K562 (cell line): ENCODE measurements around the gene BTRC. TPM values are rescaled to one million over a fixed set of nuclear protein-coding genes. Genes with fewer than 3 reads are reported as not detected.

Experiments
- ATAC-seq: fragments of 200-7000 bp; cut with Tn5 transposase; 3 replicates; pipeline ENCODE4 v1.9.1; 2020; ENCODE audit warnings: moderate library complexity
- BruUV-seq: library from RNA; stranded (reverse); fragments of 400-500 nt; replicated peaks from 2 replicates; lab custom pipeline; 2021; lab: Mats Ljungman, UMichigan
- CTCF ChIA-PET: fragments of 300-600 bp; formaldehyde crosslinking; extraction: SDS; loops from one replicate; lab custom pipeline; 2021; ENCODE audit warnings: low intra/inter-chr PET ratio; lab: Yijun Ruan, JAX
- POLR2A ChIA-PET: fragments of 300-600, 350-650 bp; sonication (Branson Sonifier 250); formaldehyde crosslinking; extraction: SDS; loops from one replicate; lab custom pipeline; 2021; ENCODE audit warnings: antibody characterized with exemption, inconsistent platforms; lab: Yijun Ruan, JAX
- DNase-seq, 4 experiments: peaks; one replicate each; pipeline versions ENCODE4 v3.0.0 to v3.0.0-alpha.2; 2011 to 2018; ENCODE audit warnings: low spot score in 3 of 4, mixed read lengths in 3 of 4; ENCODE audit errors: extremely low read depth in 1 of 4
- FAIRE-seq: peaks from 2 replicates; lab custom pipeline; 2011; peaks lifted over from hg19 to GRCh38; lab: Jason Lieb, UNC
- H2AFZ ChIP-seq: 2 replicates; pipeline ENCODE4 v1.6.0; 2011; ENCODE audit warnings: low read depth, low read length, control low read depth, inconsistent platforms
- H3K27ac ChIP-seq: fragments of 200-600 bp; 3 replicates; pipeline ENCODE4 v1.8.0; 2011; ENCODE audit warnings: low read depth, mild to moderate bottlenecking, control low read depth, inconsistent platforms, low read length, moderate library complexity, mixed read lengths; ENCODE audit errors: extremely low read depth
- H3K27me3 ChIP-seq, 2 experiments: fragments of 300-600 bp in 1 of 2; 2 replicates in 1 of 2; 3 replicates in 1 of 2; pipeline versions ENCODE4 v1.6.0 to v1.8.0; 2011; ENCODE audit warnings: inconsistent platforms in 2 of 2, low read length in 2 of 2, mild to moderate bottlenecking in 1 of 2, mixed read lengths in 1 of 2, moderate library complexity in 1 of 2; ENCODE audit not compliant: control insufficient read depth in 2 of 2, insufficient read depth in 2 of 2
- H3K36me3 ChIP-seq: fragments of 300-600 bp; 3 replicates; pipeline ENCODE4 v1.8.0; 2011; ENCODE audit warnings: mild to moderate bottlenecking, low read length, inconsistent platforms; ENCODE audit not compliant: control insufficient read depth, insufficient read depth
- H3K4me1 ChIP-seq, 2 experiments: fragments of 200-600 bp in 1 of 2; replicated peaks in 1 of 2; 2 replicates in 1 of 2; 3 replicates in 1 of 2; pipeline versions ENCODE4 v1.5.1 to v1.8.0; 2011; ENCODE audit warnings: inconsistent platforms in 2 of 2, low read length in 2 of 2, mild to moderate bottlenecking in 1 of 2, mixed read lengths in 1 of 2, moderate library complexity in 1 of 2; ENCODE audit not compliant: control insufficient read depth in 2 of 2, insufficient read depth in 2 of 2
- H3K4me2 ChIP-seq: 2 replicates; pipeline ENCODE4 v1.6.1; 2011; ENCODE audit warnings: low read length, control low read depth, inconsistent platforms, mixed read lengths; ENCODE audit not compliant: insufficient read depth
- H3K4me3 ChIP-seq: fragments of 200-600 bp; sonication (generic), shearing (Covaris generic); 2 replicates; pipeline ENCODE4 v1.5.1; 2016; ENCODE audit warnings: control low read depth, inconsistent platforms
- H3K79me2 ChIP-seq: fragments of 200-600 bp; 3 replicates; pipeline ENCODE4 v1.8.0; 2011; ENCODE audit warnings: low read length, inconsistent platforms; ENCODE audit not compliant: control insufficient read depth, insufficient read depth
- H3K9ac ChIP-seq, 2 experiments: 2 replicates each; pipeline versions ENCODE4 v1.6.0 to v1.6.1; 2011; ENCODE audit warnings: low read depth in 2 of 2, low read length in 2 of 2, control low read depth in 1 of 2, inconsistent platforms in 1 of 2, mild to moderate bottlenecking in 1 of 2, mixed read lengths in 1 of 2; ENCODE audit not compliant: insufficient read depth in 1 of 2
- H3K9me1 ChIP-seq: one replicate; pipeline ENCODE4 v1.6.0; 2011; ENCODE audit warnings: inconsistent platforms, mild to moderate bottlenecking, low read length, moderate library complexity; ENCODE audit not compliant: control insufficient read depth, insufficient read depth
- H3K9me3 ChIP-seq: replicated peaks from 2 replicates; pipeline ENCODE4 v1.5.1; 2011; ENCODE audit warnings: low read depth, low read length, inconsistent platforms; ENCODE audit not compliant: control insufficient read depth, insufficient read depth
- H4K20me1 ChIP-seq: replicated peaks from 2 replicates; pipeline ENCODE4 v1.6.1; 2011; ENCODE audit warnings: low read length, inconsistent platforms, mixed read lengths; ENCODE audit not compliant: control insufficient read depth, insufficient read depth
- C11orf30 ChIP-seq: fragments of 450-650 bp; IDR thresholded peaks from 2 replicates; pipeline ENCODE4 v1.6.1; 2016; ENCODE audit warnings: low read depth, mild to moderate bottlenecking
- ELK1 ChIP-seq: sonication (generic); formaldehyde crosslinking; IDR thresholded peaks from 2 replicates; pipeline ENCODE4 v1.8.1; 2022; ENCODE audit warnings: missing genetic modification reagents
- ETV5 ChIP-seq: sonication (generic); formaldehyde crosslinking; IDR thresholded peaks from 2 replicates; pipeline ENCODE4 v1.4.0; 2020; ENCODE audit warnings: low read depth, mild to moderate bottlenecking, missing genetic modification reagents
- FOXO4 ChIP-seq: fragments of 450-650 bp; formaldehyde crosslinking; IDR thresholded peaks from 2 replicates; pipeline ENCODE4 v1.4.0; 2020; ENCODE audit warnings: mild to moderate bottlenecking, moderate library complexity
- HNRNPH1 ChIP-seq: fragments of 200-400 bp; formaldehyde crosslinking; optimal IDR thresholded peaks from 2 replicates; pipeline ENCODE3; 2017; ENCODE audit warnings: low read depth, mild to moderate bottlenecking, low read length, moderate library complexity
- KDM5B ChIP-seq: fragments of 200-600 bp; sonication (generic); IDR thresholded peaks from 2 replicates; pipeline ENCODE4 v1.6.1; 2012; ENCODE audit warnings: low read depth, mild to moderate bottlenecking, moderate library complexity, low read length, control low read depth, inconsistent platforms; ENCODE audit not compliant: insufficient replicate concordance
- LCOR ChIP-seq: sonication (generic); formaldehyde crosslinking; IDR thresholded peaks from 2 replicates; pipeline ENCODE4 v1.8.0; 2022; ENCODE audit warnings: mild to moderate bottlenecking, missing genetic modification reagents
- MAFG ChIP-seq: fragments of 450-650 bp; conservative IDR thresholded peaks from 2 replicates; pipeline ENCODE4 v1.6.1; 2016; ENCODE audit warnings: missing genetic modification characterization, missing compliant biosample characterization
- MTA3 ChIP-seq: fragments of 450-650 bp; formaldehyde crosslinking; IDR thresholded peaks from 2 replicates; pipeline ENCODE4 v1.6.1; 2017; ENCODE audit warnings: mild to moderate bottlenecking, borderline replicate concordance
- PHB2 ChIP-seq: fragments of 450-650 bp; IDR thresholded peaks from 2 replicates; pipeline ENCODE4 v1.6.1; 2017; ENCODE audit warnings: low read depth
- RB1 ChIP-seq: fragments of 450-650 bp; IDR thresholded peaks from 2 replicates; pipeline ENCODE4 v1.6.1; 2017; ENCODE audit warnings: low read depth, mild to moderate bottlenecking
- SREBF1 ChIP-seq: fragments of 150-350 bp; IDR thresholded peaks from 2 replicates; pipeline ENCODE4 v1.6.1; 2014; ENCODE audit warnings: antibody characterized with exemption, low read depth, low read length, borderline replicate concordance
- TBP ChIP-seq: optimal IDR thresholded peaks from 2 replicates; pipeline ENCODE3; 2011; ENCODE audit warnings: low read depth, low read length, improper control_type of control experiment
- ZBTB43 ChIP-seq: sonication (generic); formaldehyde crosslinking; IDR thresholded peaks from 2 replicates; pipeline ENCODE4 v1.8.0; 2023; ENCODE audit warnings: mild to moderate bottlenecking, missing genetic modification reagents
- ZNF232 ChIP-seq: sonication (generic); formaldehyde crosslinking; IDR thresholded peaks from 2 replicates; pipeline ENCODE4 v1.8.0; 2022; ENCODE audit warnings: mild to moderate bottlenecking, missing genetic modification reagents
- ZNF316 ChIP-seq: fragments of 450-650 bp; IDR thresholded peaks from 2 replicates; pipeline ENCODE4 v1.6.1; 2016
- ZNF431 ChIP-seq: sonication (generic); formaldehyde crosslinking; IDR thresholded peaks from 2 replicates; pipeline ENCODE4 v1.8.0; 2022; ENCODE audit warnings: mild to moderate bottlenecking, missing genetic modification reagents
- whole genome bisulfite sequencing: fragments of 100-300 bp; shearing (Covaris generic); methylation state at CpG from one replicate; pipeline ENCODE4 v1.1.6; 2016; ENCODE audit warnings: low coverage, mixed read lengths; ENCODE audit not compliant: insufficient coverage; ENCODE audit errors: missing lambda C conversion rate; 5-methylcytosine and 5-hydroxymethylcytosine counted together
- in situ Hi-C: fragments of 300-500 bp; cut with MboI; formaldehyde crosslinking; loops from 4 replicates; pipeline ENCODE4 v1.15.0; 2018; ENCODE audit warnings: inconsistent platforms, mixed read lengths
- intact Hi-C: fragments of 100-400 bp; cut with micrococcal nuclease; formaldehyde crosslinking; loops from 2 replicates; pipeline ENCODE4 v1.14.2; 2022
- polyA plus RNA-seq, 8 experiments: library from polyadenylated mRNA; depleted of rRNA in 4 of 8; stranded (reverse) in 5 of 8; unstranded in 3 of 8; fragments of >200 nt; fragmentation: Nextera tagmentation in 2 of 8; fragmentation: Illumina TruSeq in 1 of 8; extraction: Ambion mirVana in 2 of 8; extraction: Trizol in 1 of 8; gene quantifications; 2 replicates each; pipeline versions ENCODE4 v1.2.1 to v1.2.3, GENCODE V29; 2011 to 2014; ENCODE audit warnings: inconsistent platforms in 1 of 8, missing spikeins in 1 of 8
- total RNA-seq, 7 experiments: library from RNA; depleted of rRNA in 6 of 7; stranded (reverse); fragments of >200 nt in 6 of 7; fragmentation: Illumina TruSeq in 2 of 7; extraction: Trizol in 2 of 7; gene quantifications; 2 replicates each; pipeline versions ENCODE4 v1.2.1 to v1.2.3, GENCODE V29; 2011 to 2021; ENCODE audit warnings: low replicate concordance in 1 of 7

BTRC gene
- total and polyA plus RNA-seq, 9 of the 15 experiments (the other 6 are each of a cell fraction or from before 2014, with no cell fraction given) = 1.6 to 15.4 (median 7.0) TPM

GRCh38 chr10:101504438-101504837 is 150.5 kb downstream of the BTRC start (continued):
- TF ChIP-seq TBP (no peak), ETV5 (no peak), ZNF232 (CRISPR knock-in tag) (no peak), KDM5B (no peak), RB1 (no peak), LCOR (CRISPR knock-in tag) (no peak), ZBTB43 (CRISPR knock-in tag) (no peak), HNRNPH1 (no peak)

GRCh38 chr10:101506829-101507661 is 153.1 kb downstream of the BTRC start:
- in situ Hi-C loops = no loop called here

More at GRCh38 chr10:101506829-101507661, 153.1 kb downstream of the BTRC start:
- WGBS = 53% methylated on average over 11 of the region's 11 CpGs
- H3K9ac ChIP-seq = no peak overlapping the region
- BruUV-seq = no TSS peak
- no peak overlapping the region for H3K4me3 ChIP-seq
- POLR2A ChIA-PET = interaction anchor here (0.7 to 1.7 kb wide), 2 partner anchors 10 to 53 kb away, joined by 3 to 4 read pairs; no protein-coding TSS in a partner anchor
- no peak for TF ChIP-seq FOXO4 (CRISPR knock-in tag)
- no peak for TF ChIP-seq ZNF431 (CRISPR knock-in tag)
- TF ChIP-seq MTA3 = no peak
- TF ChIP-seq SREBF1 = no peak
- 0 out of 2 replicates have a peak, but pooled peaks have one; percentile 21 for TF ChIP-seq MAFG (tag)
- no peak for TF ChIP-seq PHB2
- TF ChIP-seq ZNF316 = peak; percentile 75
- TF ChIP-seq ELK1 (CRISPR knock-in tag) = no peak
- TF ChIP-seq C11orf30 = 0 out of 2 replicates have a peak, but pooled peaks have one; percentile 42
- FAIRE-seq (no peak), DNase-seq (no peak), ATAC-seq (no peak)
- no peaks in the 10 kb centered on the region for H3K79me2 ChIP-seq
- H3K27me3 ChIP-seq = no peaks in the 10 kb centered on the region
- CTCF ChIA-PET = no interaction called here
- H3K9me1 ChIP-seq = no peaks in the 10 kb centered on the region
- H3K4me1 ChIP-seq = no peaks in the 10 kb centered on the region
- intact Hi-C loops = no loop called here
- no peak overlapping the region for H2AFZ ChIP-seq
- no peaks in the 10 kb centered on the region for H3K36me3 ChIP-seq
- H4K20me1 ChIP-seq = no peaks in the 10 kb centered on the region
- H3K27ac ChIP-seq = no peak overlapping the region
- no peak overlapping the region for H3K4me2 ChIP-seq
- no peaks in the 10 kb centered on the region for H3K9me3 ChIP-seq
